ENCODE measurements around the gene TUBA3C.

TUBA3C gene

DNA sequence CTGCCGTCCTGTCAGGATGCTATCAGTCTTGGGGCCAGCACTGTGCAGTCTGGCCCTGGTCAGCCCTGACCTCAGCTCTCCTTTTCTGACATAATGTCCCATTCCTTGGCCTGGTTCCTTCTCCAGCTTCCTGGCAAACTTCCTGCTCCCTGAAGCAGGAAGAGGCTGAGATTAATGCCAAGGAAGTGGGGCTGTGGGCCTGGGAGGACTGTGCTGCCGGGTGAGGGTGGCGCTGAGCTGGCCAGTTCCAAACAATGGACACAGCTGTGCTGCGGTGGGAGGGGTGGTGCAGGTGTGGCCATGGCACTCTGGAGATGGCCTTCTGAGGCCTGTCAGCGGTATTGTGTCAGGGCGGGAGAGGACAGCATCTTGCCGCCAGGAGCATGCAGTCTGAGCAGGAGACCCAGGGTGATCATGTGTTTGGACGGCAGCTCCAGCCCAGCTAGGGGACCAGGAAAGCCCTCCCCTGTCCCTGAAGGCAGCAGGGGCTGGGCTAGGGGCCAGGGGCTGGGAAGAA, 30.9 kb downstream of the TUBA3C start:
- POLR2A ChIA-PET: no interaction called here

GRCh38 chr13:19150226-19150625, 31.4 kb downstream of the TUBA3C start:
- H3K4me3 ChIP-seq (ENCODE audit: low read depth, low read length): no peak overlapping the region
- no peak overlapping the region for H3K27ac ChIP-seq (ENCODE audit: extremely low read depth, low read depth, low read length)
- POLR2A ChIA-PET: no interaction called here
- no peaks in the 10 kb centered on the region for H3K36me3 ChIP-seq (ENCODE audit: control insufficient read depth in 2 of 2, insufficient read depth in 1 of 2, low read length in 2 of 2)
- H3K4me1 ChIP-seq (ENCODE audit: control insufficient read depth, insufficient read depth, low read length): no peaks in the 10 kb centered on the region
- no peak for TF ChIP-seq ZNF132 (tag by site-specific recombination; IDR thresholded peaks at IDR 0.05; ENCODE audit: borderline replicate concordance)
- TF ChIP-seq, protein P1, sequence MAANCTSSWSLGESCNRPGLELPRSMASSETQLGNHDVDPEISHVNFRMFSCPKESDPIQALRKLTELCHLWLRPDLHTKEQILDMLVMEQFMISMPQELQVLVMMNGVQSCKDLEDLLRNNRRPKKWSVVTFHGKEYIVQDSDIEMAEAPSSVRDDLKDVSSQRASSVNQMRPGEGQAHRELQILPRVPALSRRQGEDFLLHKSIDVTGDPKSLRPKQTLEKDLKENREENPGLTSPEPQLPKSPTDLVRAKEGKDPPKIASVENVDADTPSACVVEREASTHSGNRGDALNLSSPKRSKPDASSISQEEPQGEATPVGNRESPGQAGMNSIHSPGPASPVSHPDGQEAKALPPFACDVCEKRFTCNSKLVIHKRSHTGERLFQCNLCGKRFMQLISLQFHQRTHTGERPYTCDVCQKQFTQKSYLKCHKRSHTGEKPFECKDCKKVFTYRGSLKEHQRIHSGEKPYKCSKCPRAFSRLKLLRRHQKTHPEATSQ (tag by site-specific recombination; IDR thresholded peaks at IDR 0.05): no peak
- no peak for TF ChIP-seq ZNF510 (tag by site-specific recombination; IDR thresholded peaks at IDR 0.05; ENCODE audit: insufficient replicate concordance)
- no peak for TF ChIP-seq SETDB1 (IDR thresholded peaks at IDR 0.05; ENCODE audit: insufficient read length, low read length)
- TF ChIP-seq ZNF521 (tag by site-specific recombination; IDR thresholded peaks at IDR 0.05): no peak
- H3K9me3 ChIP-seq (ENCODE audit: control insufficient read depth, insufficient read depth, low read depth, low read length): no peaks in the 10 kb centered on the region
- CTCF ChIA-PET: no interaction called here

More for the DNA sequence above, 30.9 kb downstream of the TUBA3C start:
- H3K36me3 ChIP-seq (ENCODE audit: control insufficient read depth in 2 of 2, insufficient read depth in 1 of 2, low read length in 2 of 2): no peaks in the 10 kb centered on the region
- H3K4me3 ChIP-seq (ENCODE audit: low read depth, low read length): no peak overlapping the region
- H3K27ac ChIP-seq (ENCODE audit: extremely low read depth, low read depth, low read length): no peak overlapping the region
- H3K9me3 ChIP-seq (ENCODE audit: control insufficient read depth, insufficient read depth, low read depth, low read length): no peaks in the 10 kb centered on the region
- CTCF ChIA-PET: no interaction called here
- TF ChIP-seq ZNF785 (tag by site-specific recombination; IDR thresholded peaks at IDR 0.05) (no peak), ZBTB26 (tag by site-specific recombination; optimal IDR thresholded peaks at IDR 0.05) (no peak), REPIN1 (tag by site-specific recombination; IDR thresholded peaks at IDR 0.05; ENCODE audit: low read depth) (no peak), SP7 (tag by site-specific recombination; IDR thresholded peaks at IDR 0.05) (no peak), ZNF223 (tag by site-specific recombination; IDR thresholded peaks at IDR 0.05) (no peak), ZNF558 (tag by site-specific recombination; IDR thresholded peaks at IDR 0.05) (no peak), ZFHX2 (tag by site-specific recombination; conservative IDR thresholded peaks at IDR 0.05) (no peak), ZNF248 (tag by site-specific recombination; IDR thresholded peaks at IDR 0.05) (no peak), ZNF518A (tag by site-specific recombination; conservative IDR thresholded peaks at IDR 0.05; ENCODE audit: low read depth) (no peak), ZNF202 (tag by site-specific recombination; IDR thresholded peaks at IDR 0.05; ENCODE audit: borderline replicate concordance) (no peak), ZNF23 (tag by site-specific recombination; IDR thresholded peaks at IDR 0.05; ENCODE audit: borderline replicate concordance) (no peak)
- TF ChIP-seq, protein P2, sequence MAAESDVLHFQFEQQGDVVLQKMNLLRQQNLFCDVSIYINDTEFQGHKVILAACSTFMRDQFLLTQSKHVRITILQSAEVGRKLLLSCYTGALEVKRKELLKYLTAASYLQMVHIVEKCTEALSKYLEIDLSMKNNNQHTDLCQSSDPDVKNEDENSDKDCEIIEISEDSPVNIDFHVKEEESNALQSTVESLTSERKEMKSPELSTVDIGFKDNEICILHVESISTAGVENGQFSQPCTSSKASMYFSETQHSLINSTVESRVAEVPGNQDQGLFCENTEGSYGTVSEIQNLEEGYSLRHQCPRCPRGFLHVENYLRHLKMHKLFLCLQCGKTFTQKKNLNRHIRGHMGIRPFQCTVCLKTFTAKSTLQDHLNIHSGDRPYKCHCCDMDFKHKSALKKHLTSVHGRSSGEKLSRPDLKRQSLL (tag by site-specific recombination; IDR thresholded peaks at IDR 0.05): no peak
- H3K4me1 ChIP-seq (ENCODE audit: control insufficient read depth, insufficient read depth, low read length): no peaks in the 10 kb centered on the region

All from HEK293 (cell line).